GM19023 (cell line): ENCODE data around the gene MPG.

ENCODE experiments used
- ATAC-seq: cut with Tn5 transposase; IDR thresholded peaks from one replicate; pipeline ENCODE4 v1.9.1; 2021; ENCODE audit warnings: mild to moderate bottlenecking, moderate library complexity; ENCODE audit not compliant: unreplicated experiment

MPG gene

GRCh38 chr16:65745-66144 lies 12.3 kb upstream of the MPG start:
- no peak for ATAC-seq

GRCh38 chr16:66309-67182 lies 11.5 kb upstream of the MPG start:
- no peak for ATAC-seq

GRCh38 chr16:67183-67791 lies 10.7 kb upstream of the MPG start:
- no peak for ATAC-seq

GRCh38 chr16:67884-68789 lies 9.9 kb upstream of the MPG start:
- ATAC-seq, result no peak

- ATAC-seq, result no peak
Observed at GRCh38 chr16:69181-69580, 8.8 kb upstream of the MPG start.

GRCh38 chr16:71210-71539 lies 6.8 kb upstream of the MPG start:
- no peak for ATAC-seq

GRCh38 chr16:71540-72401 lies 6.3 kb upstream of the MPG start:
- no peak for ATAC-seq

GRCh38 chr16:72561-73548 lies 5.2 kb upstream of the MPG start, which contains the start of gene RHBDF1:
Gene RHBDF1, minus strand, starts transcription at chr16:72631. Its CDS starts 7,616 bp downstream, at chr16:65015.
- ATAC-seq, result no peak

GRCh38 chr16:74051-74746 lies 3.8 kb upstream of the MPG start:
- no peak for ATAC-seq

- no peak for ATAC-seq
Observed at GRCh38 chr16:74747-75334, 3.2 kb upstream of the MPG start.

- no peak for ATAC-seq
Observed at GRCh38 chr16:75580-76501, 2.2 kb upstream of the MPG start.

- ATAC-seq, result no peak
Observed at GRCh38 chr16:76535-77272, 1.3 kb upstream of the MPG start.

GRCh38 chr16:77273-77806 lies 685 bp upstream of the MPG start:
- ATAC-seq, result peak; percentile 23

- peak; percentile 29 for ATAC-seq
Observed at GRCh38 chr16:78444-79150, 572 bp downstream of the MPG start.

- ATAC-seq, result no peak
Observed at GRCh38 chr16:79151-80054, 1.4 kb downstream of the MPG start.
